H1 (cell line): ENCODE results near the gene DTL. TPM values are rescaled to one million over a fixed set of nuclear protein-coding genes. Genes with fewer than 3 reads are reported as not detected.

Source experiments
- CTCF ChIA-PET: fragments of 300-600 bp; sonication (Branson Sonifier 250); formaldehyde crosslinking; loops from one replicate; lab custom pipeline; 2021; ENCODE audit not compliant: partially characterized antibody; lab: Charles Lee
- POLR2A ChIA-PET: fragments of 300-600 bp; sonication (Branson Sonifier 250); formaldehyde crosslinking; loops from one replicate; lab custom pipeline; 2021; ENCODE audit warnings: inconsistent platforms; ENCODE audit not compliant: partially characterized antibody; lab: Charles Lee
- DNase-seq, 2 experiments: peaks; one replicate each; pipeline versions ENCODE4 v3.0.0 to v3.0.0-alpha.2; 2010 to 2022; ENCODE audit warnings: low spot score in 2 of 2, low read depth in 1 of 2, mixed read lengths in 1 of 2
- FAIRE-seq: peaks from 2 replicates; lab custom pipeline; 2011; peaks lifted over from hg19 to GRCh38; lab: Jason Lieb, UNC
- H2AFZ ChIP-seq: 2 replicates; pipeline ENCODE4 v1.8.1; 2012; ENCODE audit warnings: low read length, inconsistent platforms
- H2AK5ac ChIP-seq: 2 replicates; pipeline ENCODE4 v1.6.1; 2013; ENCODE audit warnings: low read depth, low read length
- H2BK120ac ChIP-seq: replicated peaks from 2 replicates; pipeline ENCODE3; 2013; ENCODE audit warnings: low read depth, low read length, inconsistent platforms
- H2BK12ac ChIP-seq: 2 replicates; pipeline ENCODE4 v1.6.1; 2013; ENCODE audit warnings: low read depth, low read length
- H2BK15ac ChIP-seq: 2 replicates; pipeline ENCODE4 v1.6.1; 2013; ENCODE audit warnings: low read length
- H2BK20ac ChIP-seq: 2 replicates; pipeline ENCODE4 v1.6.1; 2013; ENCODE audit warnings: low read length
- H2BK5ac ChIP-seq: 2 replicates; pipeline ENCODE4 v1.6.1; 2013; ENCODE audit warnings: low read depth, low read length
- H3K14ac ChIP-seq: 2 replicates; pipeline ENCODE4 v1.6.1; 2013; ENCODE audit warnings: inconsistent platforms; ENCODE audit not compliant: insufficient read length
- H3K18ac ChIP-seq: 2 replicates; pipeline ENCODE4 v1.6.1; 2013; ENCODE audit warnings: low read length; ENCODE audit errors: extremely low read depth
- H3K23ac ChIP-seq: 2 replicates; pipeline ENCODE4 v1.6.1; 2013; ENCODE audit warnings: inconsistent platforms; ENCODE audit not compliant: insufficient read length
- H3K23me2 ChIP-seq: 2 replicates; pipeline ENCODE4 v1.6.1; 2013; ENCODE audit warnings: low read depth, low read length
- H3K27ac ChIP-seq: 2 replicates; pipeline ENCODE4 v1.6.1; 2011; ENCODE audit warnings: low read depth, low read length, inconsistent platforms
- H3K27me3 ChIP-seq, 4 experiments: replicated peaks in 1 of 4; 1 replicate in 1 of 4; 2 replicates in 3 of 4; pipeline versions ENCODE4 v1.6.1 to v1.8.1; 2011 to 2013; ENCODE audit warnings: low read length in 3 of 4, mild to moderate bottlenecking in 3 of 4, inconsistent platforms in 2 of 4, mixed read lengths in 2 of 4, moderate library complexity in 1 of 4; ENCODE audit not compliant: control insufficient read depth in 3 of 4, insufficient read depth in 3 of 4; ENCODE audit errors: extremely low read depth in 1 of 4
- H3K36me3 ChIP-seq, 4 experiments: 2 replicates each; pipeline versions ENCODE4 v1.6.1 to v1.8.1; 2011 to 2013; ENCODE audit warnings: mild to moderate bottlenecking in 4 of 4, low read length in 3 of 4, moderate library complexity in 2 of 4, control low read depth in 1 of 4, inconsistent platforms in 1 of 4; ENCODE audit not compliant: insufficient read depth in 4 of 4, control insufficient read depth in 2 of 4
- H3K4ac ChIP-seq: replicated peaks from 2 replicates; pipeline ENCODE3; 2013; ENCODE audit warnings: low read length, low read depth, mixed read lengths, inconsistent platforms; ENCODE audit not compliant: insufficient read length
- H3K4me1 ChIP-seq, 4 experiments: replicated peaks in 1 of 4; 1 replicate in 1 of 4; 2 replicates in 3 of 4; pipeline versions ENCODE4 v1.6.1 to v1.8.1; 2011 to 2013; ENCODE audit warnings: low read length in 3 of 4, inconsistent platforms in 2 of 4, mixed read lengths in 1 of 4; ENCODE audit not compliant: insufficient read depth in 4 of 4, control insufficient read depth in 3 of 4
- H3K4me2 ChIP-seq, 2 experiments: 2 replicates each; pipeline versions ENCODE4 v1.6.1 to v1.8.1; 2011 to 2013; ENCODE audit warnings: low read depth in 2 of 2, low read length in 2 of 2, control low read depth in 1 of 2, inconsistent platforms in 1 of 2, mild to moderate bottlenecking in 1 of 2; ENCODE audit not compliant: insufficient read depth in 1 of 2
- H3K4me3 ChIP-seq, 4 experiments: fragments of 200-600, 300-600 bp in 1 of 4; sonication (generic), shearing (Covaris generic), sonication (Bioruptor Twin) in 1 of 4; 2 replicates each; pipeline versions ENCODE4 v1.5.1 to v1.8.1; 2011 to 2016; ENCODE audit warnings: low read length in 4 of 4, low read depth in 3 of 4, control low read depth in 2 of 4, inconsistent platforms in 2 of 4, mild to moderate bottlenecking in 2 of 4, mixed read lengths in 1 of 4, moderate library complexity in 1 of 4; ENCODE audit not compliant: insufficient read depth in 2 of 4; ENCODE audit errors: extremely low read depth in 1 of 4
- H3K56ac ChIP-seq: replicated peaks from 2 replicates; pipeline ENCODE3; 2013; ENCODE audit warnings: low read depth, mild to moderate bottlenecking, mixed read lengths, low read length, inconsistent platforms; ENCODE audit not compliant: insufficient read length
- H3K79me1 ChIP-seq: 2 replicates; pipeline ENCODE4 v1.6.1; 2013; ENCODE audit warnings: low read depth, low read length, control low read depth
- H3K79me2 ChIP-seq, 2 experiments: 2 replicates each; pipeline versions ENCODE4 v1.6.1 to v1.8.1; 2012 to 2013; ENCODE audit warnings: low read length in 2 of 2, mild to moderate bottlenecking in 2 of 2, inconsistent platforms in 1 of 2; ENCODE audit not compliant: insufficient read depth in 2 of 2, control insufficient read depth in 1 of 2
- H3K9ac ChIP-seq, 4 experiments: replicated peaks in 1 of 4; 1 replicate in 1 of 4; 2 replicates in 3 of 4; pipeline versions ENCODE4 v1.6.1 to v1.8.1; 2011 to 2013; ENCODE audit warnings: low read depth in 3 of 4, low read length in 3 of 4, control low read depth in 2 of 4, mild to moderate bottlenecking in 2 of 4, moderate library complexity in 2 of 4, inconsistent platforms in 1 of 4; ENCODE audit errors: extremely low read depth in 1 of 4
- H3K9me3 ChIP-seq, 2 experiments: 2 replicates each; pipeline versions ENCODE4 v1.6.1 to v1.8.1; 2012 to 2013; ENCODE audit warnings: mild to moderate bottlenecking in 2 of 2, moderate library complexity in 2 of 2, control low read depth in 1 of 2, inconsistent platforms in 1 of 2, low read depth in 1 of 2, low read length in 1 of 2, mixed read lengths in 1 of 2; ENCODE audit not compliant: insufficient read depth in 2 of 2
- H4K20me1 ChIP-seq, 2 experiments: replicated peaks in 1 of 2; 2 replicates each; pipeline versions ENCODE3 to v1.8.1; 2011 to 2013; ENCODE audit warnings: inconsistent platforms in 2 of 2, low read length in 2 of 2, mild to moderate bottlenecking in 1 of 2; ENCODE audit not compliant: insufficient read depth in 2 of 2, control insufficient read depth in 1 of 2
- H4K5ac ChIP-seq: 2 replicates; pipeline ENCODE4 v1.6.1; 2013; ENCODE audit warnings: low read length, low read depth, mixed read lengths, inconsistent platforms; ENCODE audit not compliant: insufficient read length
- H4K8ac ChIP-seq: 2 replicates; pipeline ENCODE4 v1.8.0; 2013; ENCODE audit warnings: mild to moderate bottlenecking, moderate library complexity, low read length, inconsistent platforms; ENCODE audit not compliant: insufficient read depth; ENCODE audit errors: extremely low read depth
- H4K91ac ChIP-seq: replicated peaks from 2 replicates; pipeline ENCODE3; 2013; ENCODE audit warnings: low read length, mixed read lengths, inconsistent platforms; ENCODE audit not compliant: insufficient read length
- EGR1 ChIP-seq: IDR thresholded peaks from 2 replicates; pipeline ENCODE4 v1.6.1; 2011; ENCODE audit warnings: low read depth, low read length, borderline replicate concordance
- HDAC2 ChIP-seq, 2 experiments: fragments of 300-600 bp in 1 of 2; sonication (generic) in 1 of 2; IDR thresholded peaks; 2 replicates each; pipeline ENCODE4 v1.6.1; 2011 to 2012; ENCODE audit warnings: low read depth in 2 of 2, low read length in 2 of 2, mild to moderate bottlenecking in 2 of 2, moderate library complexity in 2 of 2, borderline replicate concordance in 1 of 2, inconsistent platforms in 1 of 2
- KDM1A ChIP-seq: fragments of 200-600, 300-600 bp; sonication (generic); IDR thresholded peaks from 2 replicates; pipeline ENCODE4 v1.7.1; 2016; ENCODE audit warnings: mild to moderate bottlenecking, low read length, borderline replicate concordance
- KDM5A ChIP-seq: fragments of 200-600 bp; IDR thresholded peaks from 2 replicates; pipeline ENCODE4 v1.7.1; 2012; ENCODE audit warnings: mild to moderate bottlenecking, low read length, inconsistent platforms, mixed read lengths
- POLR2AphosphoS5 ChIP-seq: IDR thresholded peaks from 2 replicates; pipeline ENCODE4 v1.6.1; 2011; ENCODE audit warnings: low read depth, low read length
- RNF2 ChIP-seq: fragments of 200-900, 300-1000 bp; sonication (generic); IDR thresholded peaks from 2 replicates; pipeline ENCODE4 v1.7.1; 2016; ENCODE audit warnings: borderline replicate concordance, low read depth, mild to moderate bottlenecking, antibody characterized with exemption, low read length; ENCODE audit not compliant: poor library complexity, severe bottlenecking; ENCODE audit errors: missing control alignments
- SIN3A ChIP-seq, 2 experiments: IDR thresholded peaks in 1 of 2; conservative IDR thresholded peaks in 1 of 2; 2 replicates each; pipeline ENCODE4 v1.6.1; 2011 to 2012; ENCODE audit warnings: low read length in 2 of 2, improper control_type of control experiment in 1 of 2, low read depth in 1 of 2, mild to moderate bottlenecking in 1 of 2
- SUZ12 ChIP-seq: fragments of 200-600 bp; sonication (generic); IDR thresholded peaks from 2 replicates; pipeline ENCODE4 v1.6.1; 2012; ENCODE audit warnings: mild to moderate bottlenecking, inconsistent platforms, low read length, moderate library complexity, mixed read lengths
- TCF12 ChIP-seq: IDR thresholded peaks from 2 replicates; pipeline ENCODE4 v1.6.1; 2011; ENCODE audit warnings: low read depth, mild to moderate bottlenecking, low read length
- TEAD4 ChIP-seq: IDR thresholded peaks from 2 replicates; pipeline ENCODE4 v1.6.1; 2012; ENCODE audit warnings: low read depth, low read length, inconsistent platforms, mixed read lengths
- ZNF274 ChIP-seq: IDR thresholded peaks from 2 replicates; pipeline ENCODE4 v1.7.0; 2012; ENCODE audit warnings: low read length, borderline replicate concordance; ENCODE audit errors: extremely low read depth
- WGBS, 2 experiments: shearing (Covaris generic) in 1 of 2; methylation state at CpG; one replicate each; pipeline versions ENCODE4 v1.1.6 to v1.1.7; 2013 to 2015; ENCODE audit warnings: low lambda C conversion rate in 2 of 2, mixed read lengths in 2 of 2, inconsistent platforms in 1 of 2, low coverage in 1 of 2, missing lambda C conversion rate in 1 of 2; ENCODE audit not compliant: insufficient replicate concordance in 2 of 2, insufficient coverage in 1 of 2, insufficient read length in 1 of 2; ENCODE audit errors: extremely low coverage in 1 of 2, missing lambda C conversion rate in 1 of 2; 5-methylcytosine and 5-hydroxymethylcytosine counted together
- polyA plus RNA-seq, 7 experiments: library from polyadenylated mRNA; depleted of rRNA in 3 of 7; stranded (reverse) in 5 of 7; unstranded in 2 of 7; fragments of >200 nt in 5 of 7; fragments of 200-250 nt in 2 of 7; gene quantifications; 1 replicate in 5 of 7; 2 replicates in 1 of 7; 4 replicates in 1 of 7; pipeline versions ENCODE4 v1.2.1 to v1.2.3, GENCODE V29; 2011 to 2013; ENCODE audit warnings: missing spikeins in 2 of 7, mixed read lengths in 2 of 7
- total RNA-seq: library from RNA; stranded (reverse); fragmentation: NEBNext Ultra II Directional; extraction: Animal tissue kit (Norgen Biotek cat#: 25700); gene quantifications from 2 replicates; pipeline ENCODE4 v1.2.1, GENCODE V29; 2021

DTL gene
- total and polyA plus RNA-seq, 2 of the 8 experiments (the other 6 are each of a cell fraction or from before 2014, with no cell fraction given): 36.0 to 46.9 TPM

DNA sequence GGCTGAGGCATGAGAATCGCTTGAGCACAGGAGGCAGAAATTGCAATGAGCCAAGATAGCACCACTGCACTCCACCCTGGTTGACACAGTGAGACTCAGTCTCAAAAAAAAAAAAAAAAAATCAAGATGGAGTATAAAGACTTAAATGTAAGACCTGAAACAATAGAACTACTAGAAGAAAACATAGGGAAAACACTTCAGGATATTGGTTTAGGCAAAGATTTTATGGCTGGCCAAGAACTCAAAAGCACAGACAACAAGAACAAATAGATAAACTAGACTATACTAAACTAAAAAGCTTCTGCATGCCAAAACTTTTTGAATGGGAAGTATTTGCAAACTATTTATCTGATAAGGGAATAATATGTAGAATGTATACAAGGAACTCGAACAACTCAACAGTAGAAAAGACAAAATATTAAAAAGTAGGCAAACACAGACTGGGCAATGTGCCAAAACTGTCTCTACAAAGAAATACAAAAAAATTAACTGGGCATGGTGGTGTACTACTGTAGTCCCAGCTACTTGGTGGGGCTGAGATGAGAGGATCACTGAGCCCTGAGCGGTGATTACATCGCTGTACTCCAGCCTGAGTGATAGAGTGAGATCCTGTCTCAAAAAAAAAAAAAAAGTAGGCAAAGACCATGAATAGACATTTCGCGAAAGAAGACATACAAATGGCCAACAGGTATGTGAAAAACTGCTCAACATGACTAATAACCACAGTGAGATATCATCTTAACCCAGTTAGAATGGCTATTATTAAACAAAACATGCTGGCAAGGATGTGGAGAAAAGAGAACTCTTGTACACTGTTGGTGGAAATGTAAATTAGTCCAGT lies 25.3 kb downstream of the DTL start:
- no peak overlapping the region for H3K9ac ChIP-seq
- H3K27ac ChIP-seq: no peak overlapping the region
- H3K23me2 ChIP-seq: no peaks in the 10 kb centered on the region
- H2AK5ac ChIP-seq: no peak overlapping the region
- no peak overlapping the region for H2BK15ac ChIP-seq
- peaks cover 8 to 43% (median 20%) of the 10 kb centered on the region in 4 experiments for H3K36me3 ChIP-seq
- DNase-seq: no peak
- CTCF ChIA-PET: interaction anchor here (0.9 to 2.6 kb wide), 6 partner anchors 10 to 395 kb away, joined by 3 to 16 read pairs (median 3); no protein-coding TSS in a partner anchor
- no peak overlapping the region for H3K4me3 ChIP-seq
- no peak overlapping the region for H4K8ac ChIP-seq
- no peak for FAIRE-seq
- no peak overlapping the region for H2BK20ac ChIP-seq
- no peak overlapping the region for H3K56ac ChIP-seq
- no peak overlapping the region for H3K14ac ChIP-seq
- H3K4me1 ChIP-seq: no peaks in the 10 kb centered on the region
- H3K9me3 ChIP-seq: peaks cover 0 to 3% of the 10 kb centered on the region in 2 experiments; a peak in 1 of 4 replicates
- no peak overlapping the region for H2BK12ac ChIP-seq
- no peak overlapping the region for H4K91ac ChIP-seq
- no peak overlapping the region for H2BK120ac ChIP-seq
- no peak overlapping the region for H2AFZ ChIP-seq
- H2BK5ac ChIP-seq: no peak overlapping the region
- WGBS, 2 experiments: 89% methylated on average over 6 of the region's 6 CpGs; no CpG with 5 or more reads in 1 of the 2 experiments
- no peak overlapping the region for H3K18ac ChIP-seq
- no peaks in the 10 kb centered on the region for H3K79me1 ChIP-seq
- no peak overlapping the region for H4K5ac ChIP-seq
- H3K23ac ChIP-seq: no peak overlapping the region
- H3K79me2 ChIP-seq: no peaks in the 10 kb centered on the region
- H4K20me1 ChIP-seq: peaks cover 0 to 2% of the 10 kb centered on the region in 2 experiments
- H3K27me3 ChIP-seq: no peaks in the 10 kb centered on the region
- H3K4me2 ChIP-seq: no peak overlapping the region
- POLR2A ChIA-PET: no interaction called here
- H3K4ac ChIP-seq: no peak overlapping the region
- TF ChIP-seq SUZ12: no peak
- no peak for TF ChIP-seq ZNF274
- TF ChIP-seq EGR1: no peak
- no peak for TF ChIP-seq POLR2AphosphoS5
- no peak for TF ChIP-seq KDM5A
- TF ChIP-seq HDAC2 (IDR thresholded peaks at IDR 0.05; ENCODE audit: borderline replicate concordance in 1 of 2, low read depth in 2 of 2, low read length in 2 of 2): no peak
- no peak for TF ChIP-seq KDM1A
- no peak for TF ChIP-seq RNF2
- no peak for TF ChIP-seq TEAD4
- TF ChIP-seq TCF12: no peak
- TF ChIP-seq SIN3A (conservative IDR thresholded peaks at IDR 0.05 in 1 of 2, IDR thresholded peaks at IDR 0.05 in 1 of 2; ENCODE audit: low read depth in 1 of 2, low read length in 2 of 2): no peak
